Bronchial epithelial cell (primary cell): ENCODE measurements around the gene LGALS7. TPM values are rescaled to one million over a fixed set of nuclear protein-coding genes. Genes with fewer than 3 reads are reported as not detected.
"Not testable (repeated sequence)": the region's sequence is repeated elsewhere in the genome, so short reads cannot be mapped to it uniquely, and the experiment has no call there.

Experiments used
- DNase-seq: peaks from one replicate; pipeline ENCODE4 v3.0.0-alpha.2; 2010; ENCODE audit warnings: low read depth
- FAIRE-seq: peaks from 2 replicates; lab custom pipeline; 2011; peaks lifted over from hg19 to GRCh38; lab: Jason Lieb, UNC
- H3K27me3 ChIP-seq: 2 replicates; pipeline ENCODE4 v1.5.1; 2011; ENCODE audit warnings: low read length; ENCODE audit not compliant: control insufficient read depth, insufficient read depth
- H3K36me3 ChIP-seq: 2 replicates; pipeline ENCODE4 v1.5.1; 2011; ENCODE audit warnings: low read length; ENCODE audit not compliant: control insufficient read depth, insufficient read depth
- H3K4me3 ChIP-seq: 2 replicates; pipeline ENCODE4 v1.5.1; 2011; ENCODE audit warnings: mild to moderate bottlenecking, low read depth, low read length, control low read depth
- total RNA-seq: library from RNA; depleted of rRNA; stranded (reverse); fragments of >200 nt; gene quantifications from 2 replicates; pipeline ENCODE4 v1.2.1, GENCODE V29; 2014
- TF ChIP-seq, protein P1 (sequence below): IDR thresholded peaks from 2 replicates; pipeline ENCODE4 v1.5.1; 2011; ENCODE audit warnings: mild to moderate bottlenecking, moderate library complexity, low read length, control low read depth, inconsistent platforms; ENCODE audit not compliant: insufficient read depth, severe bottlenecking

LGALS7 gene
- total RNA-seq, 1 donor from 2014 or later: 406 TPM

DNA sequence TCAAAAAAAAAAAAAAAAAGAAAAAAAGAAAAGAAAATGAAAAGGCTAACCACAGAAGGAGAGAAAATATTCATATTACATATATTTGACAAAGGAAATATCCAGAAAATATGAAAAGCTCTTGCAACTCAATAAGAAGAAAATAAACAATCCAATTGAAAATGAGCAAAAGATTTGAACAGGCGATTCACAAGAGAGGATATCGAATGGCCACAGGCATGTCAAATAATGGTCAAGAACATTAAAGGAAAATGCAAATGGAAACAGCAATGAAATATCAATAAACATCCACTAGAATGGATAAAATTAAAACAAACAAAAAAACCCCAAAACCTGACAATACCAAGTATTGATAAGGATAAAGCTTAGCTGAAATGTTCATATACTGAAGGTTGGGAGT, 8.1 kb downstream of the LGALS7 start:
- Histone ChIP-seq H3K36me3 (no peaks in the 10 kb centered on the region), H3K27me3 (no peaks in the 10 kb centered on the region), H3K4me3 (no peak overlapping the region)
- no peak for FAIRE-seq
- TF ChIP-seq, protein P1, sequence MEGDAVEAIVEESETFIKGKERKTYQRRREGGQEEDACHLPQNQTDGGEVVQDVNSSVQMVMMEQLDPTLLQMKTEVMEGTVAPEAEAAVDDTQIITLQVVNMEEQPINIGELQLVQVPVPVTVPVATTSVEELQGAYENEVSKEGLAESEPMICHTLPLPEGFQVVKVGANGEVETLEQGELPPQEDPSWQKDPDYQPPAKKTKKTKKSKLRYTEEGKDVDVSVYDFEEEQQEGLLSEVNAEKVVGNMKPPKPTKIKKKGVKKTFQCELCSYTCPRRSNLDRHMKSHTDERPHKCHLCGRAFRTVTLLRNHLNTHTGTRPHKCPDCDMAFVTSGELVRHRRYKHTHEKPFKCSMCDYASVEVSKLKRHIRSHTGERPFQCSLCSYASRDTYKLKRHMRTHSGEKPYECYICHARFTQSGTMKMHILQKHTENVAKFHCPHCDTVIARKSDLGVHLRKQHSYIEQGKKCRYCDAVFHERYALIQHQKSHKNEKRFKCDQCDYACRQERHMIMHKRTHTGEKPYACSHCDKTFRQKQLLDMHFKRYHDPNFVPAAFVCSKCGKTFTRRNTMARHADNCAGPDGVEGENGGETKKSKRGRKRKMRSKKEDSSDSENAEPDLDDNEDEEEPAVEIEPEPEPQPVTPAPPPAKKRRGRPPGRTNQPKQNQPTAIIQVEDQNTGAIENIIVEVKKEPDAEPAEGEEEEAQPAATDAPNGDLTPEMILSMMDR: no peak
- no peak for DNase-seq

DNA sequence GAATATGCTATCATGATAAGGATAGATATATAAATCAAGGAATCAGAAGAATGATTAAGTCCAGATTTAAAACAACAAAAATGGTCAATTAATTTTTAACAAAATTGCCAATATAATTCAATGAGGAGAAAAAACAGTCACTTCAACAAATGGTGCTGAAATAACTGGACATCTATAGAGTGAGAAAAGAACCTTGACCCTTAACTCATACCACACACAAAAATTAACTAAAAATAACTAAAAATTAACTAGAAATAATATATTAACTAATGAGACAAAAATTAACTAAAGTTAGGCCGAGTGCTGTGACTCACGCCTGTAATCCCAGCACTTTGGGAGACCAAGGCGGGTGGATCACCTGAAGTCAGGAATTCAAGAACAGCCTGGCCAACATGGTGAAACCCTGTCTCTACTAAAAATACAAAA, 9.5 kb downstream of the LGALS7 start:
- Histone ChIP-seq H3K4me3 (no peak overlapping the region), H3K36me3 (no peaks in the 10 kb centered on the region), H3K27me3 (no peaks in the 10 kb centered on the region)
- DNase-seq (no peak), FAIRE-seq (no peak)
- TF ChIP-seq, protein P1: no peak

DNA sequence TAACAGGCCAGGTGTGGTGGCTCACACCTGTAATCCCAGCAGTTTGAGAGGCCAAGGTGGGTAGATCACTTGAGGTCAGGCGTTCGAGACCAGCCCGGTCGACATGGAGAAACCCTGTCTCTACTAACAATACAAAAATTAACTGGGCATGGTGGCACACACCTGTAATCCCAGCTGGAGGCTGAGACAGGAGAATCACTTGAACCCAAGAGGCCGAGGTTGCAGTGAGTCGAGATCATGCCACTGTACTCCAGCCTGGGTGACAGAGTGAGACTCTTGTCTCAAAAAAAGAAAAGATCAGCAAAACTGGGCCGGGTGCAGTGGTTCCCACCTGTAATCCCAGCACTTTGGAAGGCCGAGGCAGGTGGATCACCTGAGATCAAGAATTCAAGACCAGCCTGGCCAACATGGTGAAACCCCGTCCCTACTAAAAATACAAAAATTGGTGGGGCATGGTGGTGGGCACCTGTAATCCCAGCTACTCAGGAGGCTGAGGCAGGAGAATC, 11.4 kb downstream of the LGALS7 start:
- not testable (repeated sequence) for H3K36me3 ChIP-seq, H3K4me3 ChIP-seq, FAIRE-seq, H3K27me3 ChIP-seq, DNase-seq

- not testable (repeated sequence) for H3K27me3 ChIP-seq
These were observed 12.4 kb downstream of the LGALS7 start for GRCh38 chr19:38760805-38761517.

GRCh38 chr19:38759590-38760003, 13.7 kb downstream of the LGALS7 start:
- DNase-seq: no peak
- FAIRE-seq: no peak
- TF ChIP-seq, protein P1: no peak

More at GRCh38 chr19:38760805-38761517, 12.4 kb downstream of the LGALS7 start:
- FAIRE-seq, DNase-seq, H3K36me3 ChIP-seq, H3K4me3 ChIP-seq: not testable (repeated sequence)

GRCh38 chr19:38754196-38754595, 19.1 kb downstream of the LGALS7 start:
- not testable (repeated sequence) for FAIRE-seq, DNase-seq, H3K4me3 ChIP-seq, H3K36me3 ChIP-seq, H3K27me3 ChIP-seq

More at GRCh38 chr19:38759590-38760003, 13.7 kb downstream of the LGALS7 start:
- H3K4me3 ChIP-seq: no peak overlapping the region
- H3K27me3 ChIP-seq: no peaks in the 10 kb centered on the region
- no peaks in the 10 kb centered on the region for H3K36me3 ChIP-seq

DNA sequence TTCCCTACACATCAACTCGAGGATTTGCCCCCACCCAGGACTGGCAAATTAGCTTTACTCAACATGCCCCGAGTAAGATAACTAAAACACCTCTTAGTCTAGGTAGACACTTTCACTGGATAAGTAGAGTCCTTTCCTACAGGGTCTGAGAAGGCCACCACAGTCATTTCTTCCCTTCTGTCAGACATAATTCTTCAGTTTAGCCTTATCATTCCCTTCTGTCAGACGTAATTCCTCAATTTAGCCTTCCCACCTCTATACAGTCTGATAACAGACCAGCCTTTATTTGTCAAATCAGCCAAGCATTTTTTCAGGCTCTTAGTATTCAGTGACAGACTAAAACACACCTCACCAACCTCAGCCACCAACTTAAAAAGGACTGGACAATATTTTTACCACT, 19.5 kb downstream of the LGALS7 start:
- H3K4me3 ChIP-seq, FAIRE-seq, H3K27me3 ChIP-seq, H3K36me3 ChIP-seq, DNase-seq: not testable (repeated sequence)

- no peak for DNase-seq
These were observed 28.0 kb downstream of the LGALS7 start for GRCh38 chr19:38745316-38745715.

More at GRCh38 chr19:38745316-38745715, 28.0 kb downstream of the LGALS7 start:
- H3K4me3 ChIP-seq: no peak overlapping the region
- TF ChIP-seq, protein P1: no peak
- FAIRE-seq: no peak
- H3K27me3 ChIP-seq: no peaks in the 10 kb centered on the region
- H3K36me3 ChIP-seq: no peaks in the 10 kb centered on the region
